Progenitor cell of endocrine pancreas (in vitro differentiated cells): ENCODE results near the gene BCKDHB. TPM values are rescaled to one million over a fixed set of nuclear protein-coding genes. Genes with fewer than 3 reads are reported as not detected.

Experiments
- DNase-seq: peaks from one replicate; pipeline ENCODE4 v3.0.0; 2021; ENCODE audit warnings: low spot score; ENCODE audit not compliant: unreplicated experiment
- H3K27ac Mint-ChIP-seq: 2 replicates; pipeline ENCODE4 v1.8.0; 2021; ENCODE audit warnings: mild to moderate bottlenecking, moderate library complexity, mixed read lengths
- H3K27me3 Mint-ChIP-seq: 2 replicates; pipeline ENCODE4 v1.8.0; 2021; ENCODE audit warnings: mixed read lengths
- H3K36me3 Mint-ChIP-seq: 2 replicates; pipeline ENCODE4 v1.8.0; 2022; ENCODE audit warnings: mixed read lengths; ENCODE audit not compliant: insufficient read depth
- H3K4me1 Mint-ChIP-seq: 2 replicates; pipeline ENCODE4 v1.8.0; 2021; ENCODE audit warnings: low read depth, mixed read lengths
- H3K4me3 Mint-ChIP-seq: 2 replicates; pipeline ENCODE4 v1.8.0; 2021; ENCODE audit warnings: low read depth, mild to moderate bottlenecking, moderate library complexity, mixed read lengths
- H3K9me3 Mint-ChIP-seq: 2 replicates; pipeline ENCODE4 v1.8.0; 2021; ENCODE audit warnings: low read depth, mixed read lengths
- CTCF ChIP-seq: fragments of 200-600 bp; sonication (generic); IDR thresholded peaks from one replicate; pipeline ENCODE4 v1.5.0; 2021; ENCODE audit warnings: antibody characterized with exemption, mild to moderate bottlenecking; ENCODE audit not compliant: unreplicated experiment
- total RNA-seq: library from RNA; stranded (reverse); gene quantifications from 2 replicates; pipeline ENCODE4 v1.2.1, GENCODE V29; 2021

The BCKDHB gene
- total RNA-seq, 1 donor from 2014 or later: 30.7 TPM

DNA sequence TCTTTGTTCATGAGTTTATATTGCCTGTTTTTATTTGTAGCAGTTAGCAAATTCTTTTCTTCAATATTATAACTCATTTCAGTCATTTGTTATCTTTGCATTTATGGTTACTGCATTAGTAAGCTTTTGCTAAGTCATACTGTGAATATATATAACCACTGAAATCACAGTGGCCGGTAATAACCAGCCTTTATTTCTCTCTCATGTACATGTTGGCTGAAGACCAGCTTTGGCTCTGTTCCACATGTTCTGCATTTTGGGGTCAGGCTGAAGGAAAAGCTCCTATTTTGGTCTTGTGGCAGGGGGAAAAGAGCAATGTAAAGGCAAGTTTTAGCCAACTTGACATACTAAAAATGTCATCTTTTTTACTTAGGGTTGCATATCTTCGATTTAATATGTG is 276.3 kb downstream of the BCKDHB start:
- no peaks in the 10 kb centered on the region for H3K4me1 Mint-ChIP-seq
- no peak for DNase-seq
- H3K27me3 Mint-ChIP-seq: no peaks in the 10 kb centered on the region
- no peak overlapping the region for H3K27ac Mint-ChIP-seq
- H3K9me3 Mint-ChIP-seq: no peaks in the 10 kb centered on the region
- H3K36me3 Mint-ChIP-seq: peaks cover 3% of the 10 kb centered on the region
- no peak overlapping the region for H3K4me3 Mint-ChIP-seq
- no peak for TF ChIP-seq CTCF

- H3K4me1 Mint-ChIP-seq: no peaks in the 10 kb centered on the region
- no peaks in the 10 kb centered on the region for H3K27me3 Mint-ChIP-seq
- peaks cover 10% of the 10 kb centered on the region for H3K36me3 Mint-ChIP-seq
- H3K27ac Mint-ChIP-seq: no peak overlapping the region
- DNase-seq: no peak
- H3K4me3 Mint-ChIP-seq: no peak overlapping the region
- TF ChIP-seq CTCF: no peak
- H3K9me3 Mint-ChIP-seq: no peaks in the 10 kb centered on the region
Measured at GRCh38 chr6:80388507-80388906, 282.0 kb downstream of the BCKDHB start.

Other genes with a start within 250 kb of the BCKDHB start
- gene ELOVL4, start 159.1 kb upstream of the BCKDHB start, total RNA-seq: 5.9 and 6.2 TPM in 2 replicates
- gene TTK, start 102.0 kb upstream of the BCKDHB start, total RNA-seq: 20.6 and 22.1 TPM in 2 replicates